HepG2 (cell line): ENCODE measurements around the gene PKM. TPM values are rescaled to one million over a fixed set of nuclear protein-coding genes. Genes with fewer than 3 reads are reported as not detected.

Source experiments
- ATAC-seq: fragments of 200-7000 bp; cut with Tn5 transposase; 3 replicates; pipeline ENCODE4 v1.9.1; 2020; ENCODE audit warnings: mild to moderate bottlenecking, moderate library complexity
- BruUV-seq: library from RNA; stranded (reverse); fragments of 400-500 nt; replicated peaks from 2 replicates; lab custom pipeline; 2021; lab: Mats Ljungman, UMichigan
- CTCF ChIA-PET: fragments of 300-600 bp; formaldehyde crosslinking; extraction: SDS; loops from one replicate; lab custom pipeline; 2021; ENCODE audit warnings: low total read pairs, inconsistent platforms, low intra/inter-chr PET ratio; lab: Yijun Ruan, JAX
- POLR2A ChIA-PET: fragments of 350-600 bp; sonication (Branson Sonifier 250); formaldehyde crosslinking; loops from one replicate; lab custom pipeline; 2020; ENCODE audit warnings: antibody characterized with exemption, inconsistent platforms; lab: Yijun Ruan, JAX
- DNase-seq: peaks from one replicate; pipeline ENCODE4 v3.0.0-alpha.2; 2015; ENCODE audit warnings: low spot score
- FAIRE-seq: peaks from 3 replicates; lab custom pipeline; 2011; peaks lifted over from hg19 to GRCh38; lab: Jason Lieb, UNC
- H2AFZ ChIP-seq: one replicate; pipeline ENCODE4 v1.6.1; 2011; ENCODE audit warnings: low read length, inconsistent platforms
- H3K27ac ChIP-seq: fragments of 300-600 bp; 3 replicates; pipeline ENCODE4 v1.8.0; 2011; ENCODE audit warnings: mixed run types, mild to moderate bottlenecking, mixed read lengths, low read length, inconsistent platforms; ENCODE audit not compliant: insufficient read depth; ENCODE audit errors: extremely low read length
- H3K27me3 ChIP-seq, 2 experiments: fragments of 200-600 bp in 1 of 2; 2 replicates in 1 of 2; 3 replicates in 1 of 2; pipeline versions ENCODE4 v1.6.0 to v1.8.0; 2011; ENCODE audit warnings: low read length in 2 of 2, mild to moderate bottlenecking in 2 of 2, moderate library complexity in 2 of 2, inconsistent platforms in 1 of 2; ENCODE audit not compliant: insufficient read depth in 2 of 2, control insufficient read depth in 1 of 2
- H3K36me3 ChIP-seq, 2 experiments: fragments of 200-600 bp in 1 of 2; replicated peaks in 1 of 2; 2 replicates in 1 of 2; 3 replicates in 1 of 2; pipeline versions ENCODE4 v1.5.1 to v1.8.0; 2011; ENCODE audit warnings: low read length in 2 of 2, inconsistent platforms in 1 of 2; ENCODE audit not compliant: insufficient read depth in 2 of 2, control insufficient read depth in 1 of 2
- H3K4me1 ChIP-seq: 2 replicates; pipeline ENCODE4 v1.5.1; 2012; ENCODE audit warnings: low read length, inconsistent platforms; ENCODE audit not compliant: insufficient read depth
- H3K4me2 ChIP-seq: 2 replicates; pipeline ENCODE4 v1.6.0; 2011; ENCODE audit warnings: low read depth, low read length, inconsistent platforms
- H3K4me3 ChIP-seq, 3 experiments: fragments of 200-600 bp in 1 of 3; sonication (generic), shearing (Covaris generic) in 1 of 3; replicated peaks in 1 of 3; 2 replicates each; pipeline ENCODE4 v1.5.1; 2011 to 2016; ENCODE audit warnings: low read length in 3 of 3, inconsistent platforms in 2 of 3, low read depth in 2 of 3, mild to moderate bottlenecking in 2 of 3, control low read depth in 1 of 3, mixed read lengths in 1 of 3; ENCODE audit not compliant: insufficient read depth in 1 of 3
- H3K79me2 ChIP-seq: one replicate; pipeline ENCODE4 v1.6.1; 2011; ENCODE audit warnings: low read length, inconsistent platforms; ENCODE audit not compliant: insufficient read depth
- H3K9ac ChIP-seq: 2 replicates; pipeline ENCODE4 v1.6.0; 2011; ENCODE audit warnings: mild to moderate bottlenecking, low read depth, low read length, inconsistent platforms; ENCODE audit not compliant: insufficient read depth
- H3K9me3 ChIP-seq: 2 replicates; pipeline ENCODE4 v1.5.1; 2012; ENCODE audit warnings: mild to moderate bottlenecking, low read length
- H4K20me1 ChIP-seq: 2 replicates; pipeline ENCODE4 v1.6.0; 2011; ENCODE audit warnings: inconsistent platforms, mild to moderate bottlenecking, low read length, moderate library complexity; ENCODE audit not compliant: insufficient read depth
- ARID2 ChIP-seq: sonication (generic); formaldehyde crosslinking; IDR thresholded peaks from 2 replicates; pipeline ENCODE4 v1.8.1; 2022; ENCODE audit warnings: mild to moderate bottlenecking, missing genetic modification reagents, borderline replicate concordance
- ERF ChIP-seq: IDR thresholded peaks from 2 replicates; pipeline ENCODE4 v1.6.1; 2018; ENCODE audit warnings: missing biosample characterization, missing genetic modification reagents
- KDM1A ChIP-seq: IDR thresholded peaks from 2 replicates; pipeline ENCODE4 v1.6.1; 2016; ENCODE audit warnings: missing compliant biosample characterization
- KMT2A ChIP-seq: sonication (generic); formaldehyde crosslinking; IDR thresholded peaks from 2 replicates; pipeline ENCODE4 v1.4.0; 2020; ENCODE audit warnings: missing genetic modification reagents
- PLRG1 ChIP-seq: fragments of 450-650 bp; conservative IDR thresholded peaks from 2 replicates; pipeline ENCODE4 v1.6.1; 2016
- RBAK ChIP-seq: sonication (generic); formaldehyde crosslinking; IDR thresholded peaks from 2 replicates; pipeline ENCODE4 v1.5.1; 2020; ENCODE audit warnings: mild to moderate bottlenecking, missing genetic modification reagents
- SP4 ChIP-seq: sonication (generic); formaldehyde crosslinking; IDR thresholded peaks from 2 replicates; pipeline ENCODE4 v1.8.1; 2023; ENCODE audit warnings: mild to moderate bottlenecking, missing genetic modification reagents
- TAF1 ChIP-seq: sonication (generic); formaldehyde crosslinking; IDR thresholded peaks from 2 replicates; pipeline ENCODE4 v1.4.0; 2020; ENCODE audit warnings: missing genetic modification reagents
- ZMYM2 ChIP-seq: sonication (generic); formaldehyde crosslinking; IDR thresholded peaks from 2 replicates; pipeline ENCODE4 v1.8.0; 2022; ENCODE audit warnings: mild to moderate bottlenecking, missing genetic modification reagents
- ZNF136 ChIP-seq: sonication (generic); formaldehyde crosslinking; IDR thresholded peaks from 2 replicates; pipeline ENCODE4 v1.8.1; 2022; ENCODE audit warnings: low read depth, mild to moderate bottlenecking, moderate library complexity, missing genetic modification reagents
- ZNF224 ChIP-seq: sonication (generic); formaldehyde crosslinking; IDR thresholded peaks from 2 replicates; pipeline ENCODE4 v1.5.0; 2020; ENCODE audit warnings: mild to moderate bottlenecking, missing genetic modification reagents
- ZNF790 ChIP-seq: sonication (generic); formaldehyde crosslinking; IDR thresholded peaks from 2 replicates; pipeline ENCODE4 v1.8.0; 2022; ENCODE audit warnings: missing genetic modification reagents, mild to moderate bottlenecking, borderline replicate concordance
- WGBS: methylation state at CpG from one replicate; pipeline ENCODE4 v1.1.6; 2017; ENCODE audit warnings: low lambda C conversion rate; 5-methylcytosine and 5-hydroxymethylcytosine counted together
- in situ Hi-C: cut with HindIII; loops from 2 replicates; pipeline ENCODE4 v1.10.0; 2017; ENCODE audit warnings: low pct_unique_long_range_greater_than_20kb; ENCODE audit not compliant: extremely low pct_ligation_motif_present
- intact Hi-C: fragments of 100-400 bp; cut with micrococcal nuclease; formaldehyde crosslinking; loops from one replicate; pipeline ENCODE4 v1.10.0; 2022; ENCODE audit not compliant: unreplicated experiment
- polyA plus RNA-seq, 8 experiments: library from polyadenylated mRNA; depleted of rRNA in 3 of 8; stranded (reverse) in 7 of 8; unstranded in 1 of 8; fragments of >200 nt; fragmentation: Illumina TruSeq in 4 of 8; extraction: Trizol in 4 of 8; gene quantifications; 2 replicates each; pipeline versions ENCODE4 v1.2.1 to v1.2.3, GENCODE V29; 2011 to 2016; ENCODE audit warnings: low read depth in 4 of 8, missing spikeins in 1 of 8, mixed read lengths in 1 of 8; ENCODE audit not compliant: insufficient read depth in 1 of 8
- total RNA-seq, 5 experiments: library from RNA; depleted of rRNA; stranded (reverse); fragments of >200 nt; fragmentation: Illumina TruSeq; extraction: Trizol; gene quantifications; 2 replicates each; pipeline ENCODE4 v1.2.3, GENCODE V29; 2016; ENCODE audit warnings: low read depth in 1 of 5
- TF ChIP-seq, protein P1 (sequence below), 2 experiments: sonication (generic) in 1 of 2; formaldehyde crosslinking in 1 of 2; IDR thresholded peaks; 2 replicates each; pipeline versions ENCODE4 v1.4.0 to v1.6.1; 2018 to 2020; ENCODE audit warnings: missing genetic modification reagents in 2 of 2, borderline replicate concordance in 1 of 2, low read depth in 1 of 2, mild to moderate bottlenecking in 1 of 2, missing biosample characterization in 1 of 2
- TF ChIP-seq, protein P2 (sequence below): sonication (generic); formaldehyde crosslinking; IDR thresholded peaks from 2 replicates; pipeline ENCODE4 v1.4.0; 2020; ENCODE audit warnings: mild to moderate bottlenecking, missing genetic modification reagents
- TF ChIP-seq, protein P3 (sequence below): sonication (generic); formaldehyde crosslinking; conservative IDR thresholded peaks from 2 replicates; pipeline ENCODE4 v1.4.0; 2020; ENCODE audit warnings: missing genetic modification reagents

Gene PKM
- total and polyA plus RNA-seq, 2 of the 13 experiments (the other 11 are each of a cell fraction or from before 2014, with no cell fraction given) = 488 to 780 TPM

DNA sequence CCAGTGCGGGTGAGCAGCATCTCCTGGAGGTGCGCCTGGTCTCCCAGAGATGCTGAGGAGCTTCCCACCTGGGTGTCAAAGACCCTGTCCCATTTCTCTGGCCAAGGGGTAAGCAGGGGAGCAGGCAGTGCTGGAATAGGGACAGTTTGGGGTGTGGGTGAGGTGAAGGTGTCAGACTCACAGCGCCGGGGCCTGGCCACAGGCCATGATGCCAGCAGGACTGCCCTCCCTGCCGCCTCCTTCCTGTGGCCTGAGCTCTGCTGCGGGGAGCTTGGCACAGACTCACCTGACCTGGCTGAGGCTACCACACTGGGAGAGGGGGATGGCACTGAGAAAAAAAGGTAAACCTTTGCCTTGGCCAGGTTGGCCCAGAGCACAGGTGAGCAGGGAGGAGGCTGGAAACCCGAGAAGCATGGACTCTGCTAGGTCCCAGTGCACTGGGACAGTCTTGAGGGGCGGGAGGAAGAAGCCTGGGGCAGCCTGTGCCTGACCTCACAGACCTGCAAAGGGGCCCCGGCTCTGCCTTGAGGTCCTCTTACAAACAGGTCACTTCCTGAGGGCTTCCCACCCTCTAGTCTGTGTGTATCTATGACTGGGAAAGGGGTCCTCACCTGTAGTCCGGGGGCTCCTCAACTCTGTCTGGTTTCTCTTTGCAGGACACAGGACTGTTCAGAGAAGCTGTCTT, 61.6 kb downstream of the PKM start:
- ChIA-PET CTCF (no interaction called here), POLR2A (no interaction called here)
- 74% methylated on average over 4 of the region's 10 CpGs for WGBS
- peak; percentile 14; the same call in 2 of the 3 replicates for ATAC-seq
- no peaks in the 10 kb centered on the region for H4K20me1 ChIP-seq
- H3K9me3 ChIP-seq = no peaks in the 10 kb centered on the region
- H3K27ac ChIP-seq = no peak overlapping the region
- H3K4me1 ChIP-seq = peaks cover 26% of the 10 kb centered on the region
- intact Hi-C loops = no loop called here
- no peaks in the 10 kb centered on the region for H3K79me2 ChIP-seq
- H2AFZ ChIP-seq = no peak overlapping the region
- no peak for DNase-seq
- no peak overlapping the region for H3K4me3 ChIP-seq
- no peaks in the 10 kb centered on the region for H3K36me3 ChIP-seq
- BruUV-seq = no TSS peak
- H3K9ac ChIP-seq = no peak overlapping the region
- FAIRE-seq = no peak
- TF ChIP-seq ZMYM2 (CRISPR knock-in tag) (no peak), KDM1A (CRISPR knock-in tag) (no peak)
- TF ChIP-seq, all 625 proteins: peak for 0
- peak overlapping the region; percentile 21; the same call in 1 of the 2 replicates for H3K4me2 ChIP-seq
- in situ Hi-C loops = no loop called here
- H3K27me3 ChIP-seq = peaks cover 6 to 37% of the 10 kb centered on the region in 2 experiments; a peak in 3 of 5 replicates

DNA sequence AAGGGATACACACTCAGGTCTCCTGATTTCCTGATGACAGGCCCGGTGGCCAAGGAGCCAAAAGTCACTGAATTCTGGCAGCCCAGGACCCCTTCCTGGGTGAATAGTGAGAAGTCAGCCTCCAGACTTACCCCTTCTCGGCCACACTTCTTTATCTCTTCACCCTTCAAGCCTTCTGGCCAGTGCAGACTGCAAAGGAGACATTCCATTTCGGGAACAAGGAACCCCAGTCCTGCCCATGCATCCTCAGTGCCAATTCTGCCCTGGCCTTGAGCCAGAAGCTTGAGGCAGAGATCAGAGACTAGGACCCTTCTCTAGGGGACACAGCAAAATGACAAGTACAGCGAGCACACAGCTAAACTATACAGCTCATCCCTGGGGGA, 62.2 kb downstream of the PKM start:
- intact Hi-C loops (no loop called here), in situ Hi-C loops (no loop called here)
- Histone ChIP-seq H3K9me3 (no peaks in the 10 kb centered on the region), H3K4me1 (peaks cover 26% of the 10 kb centered on the region), H3K27ac (no peak overlapping the region), H3K4me2 (no peak overlapping the region; the same call in 1 of the 2 replicates), H2AFZ (no peak overlapping the region), H3K4me3 (no peak overlapping the region), H3K9ac (no peak overlapping the region), H3K27me3 (peaks cover 6 to 33% of the 10 kb centered on the region in 2 experiments; a peak in 3 of 5 replicates), H3K79me2 (no peaks in the 10 kb centered on the region), H4K20me1 (no peaks in the 10 kb centered on the region), H3K36me3 (no peaks in the 10 kb centered on the region)
- ChIA-PET POLR2A (no interaction called here), CTCF (no interaction called here)
- no TSS peak for BruUV-seq
- 29% methylated on average over 4 of the region's 4 CpGs for WGBS
- FAIRE-seq (no peak), DNase-seq (no peak), ATAC-seq (no peak)
- TF ChIP-seq, protein P1, sequence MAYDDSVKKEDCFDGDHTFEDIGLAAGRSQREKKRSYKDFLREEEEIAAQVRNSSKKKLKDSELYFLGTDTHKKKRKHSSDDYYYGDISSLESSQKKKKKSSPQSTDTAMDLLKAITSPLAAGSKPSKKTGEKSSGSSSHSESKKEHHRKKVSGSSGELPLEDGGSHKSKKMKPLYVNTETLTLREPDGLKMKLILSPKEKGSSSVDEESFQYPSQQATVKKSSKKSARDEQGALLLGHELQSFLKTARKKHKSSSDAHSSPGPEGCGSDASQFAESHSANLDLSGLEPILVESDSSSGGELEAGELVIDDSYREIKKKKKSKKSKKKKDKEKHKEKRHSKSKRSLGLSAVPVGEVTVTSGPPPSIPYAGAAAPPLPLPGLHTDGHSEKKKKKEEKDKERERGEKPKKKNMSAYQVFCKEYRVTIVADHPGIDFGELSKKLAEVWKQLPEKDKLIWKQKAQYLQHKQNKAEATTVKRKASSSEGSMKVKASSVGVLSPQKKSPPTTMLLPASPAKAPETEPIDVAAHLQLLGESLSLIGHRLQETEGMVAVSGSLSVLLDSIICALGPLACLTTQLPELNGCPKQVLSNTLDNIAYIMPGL (CRISPR knock-in tag; IDR thresholded peaks at IDR 0.05; ENCODE audit: borderline replicate concordance in 1 of 2, low read depth in 1 of 2) = no peak
- TF ChIP-seq PLRG1 (no peak), TAF1 (no peak), ERF (CRISPR knock-in tag) (no peak), ZNF224 (no peak), ZNF790 (no peak), ARID2 (CRISPR knock-in tag) (no peak), RBAK (CRISPR knock-in tag) (no peak), ZNF136 (no peak), KMT2A (CRISPR knock-in tag) (no peak), SP4 (CRISPR knock-in tag) (no peak)
- TF ChIP-seq, protein P2, sequence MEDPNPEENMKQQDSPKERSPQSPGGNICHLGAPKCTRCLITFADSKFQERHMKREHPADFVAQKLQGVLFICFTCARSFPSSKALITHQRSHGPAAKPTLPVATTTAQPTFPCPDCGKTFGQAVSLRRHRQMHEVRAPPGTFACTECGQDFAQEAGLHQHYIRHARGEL (CRISPR knock-in tag) = no peak
- TF ChIP-seq, protein P3, sequence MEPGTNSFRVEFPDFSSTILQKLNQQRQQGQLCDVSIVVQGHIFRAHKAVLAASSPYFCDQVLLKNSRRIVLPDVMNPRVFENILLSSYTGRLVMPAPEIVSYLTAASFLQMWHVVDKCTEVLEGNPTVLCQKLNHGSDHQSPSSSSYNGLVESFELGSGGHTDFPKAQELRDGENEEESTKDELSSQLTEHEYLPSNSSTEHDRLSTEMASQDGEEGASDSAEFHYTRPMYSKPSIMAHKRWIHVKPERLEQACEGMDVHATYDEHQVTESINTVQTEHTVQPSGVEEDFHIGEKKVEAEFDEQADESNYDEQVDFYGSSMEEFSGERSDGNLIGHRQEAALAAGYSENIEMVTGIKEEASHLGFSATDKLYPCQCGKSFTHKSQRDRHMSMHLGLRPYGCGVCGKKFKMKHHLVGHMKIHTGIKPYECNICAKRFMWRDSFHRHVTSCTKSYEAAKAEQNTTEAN (CRISPR knock-in tag) = no peak
